Astrocyte (in vitro differentiated cells and primary cell): ENCODE results near the gene CAPSL.
"Not testable (repeated sequence)": the region's sequence is repeated elsewhere in the genome, so short reads cannot be mapped to it uniquely, and the experiment has no call there.

Experiments
- EZH2 ChIP-seq: IDR thresholded peaks from 2 replicates; pipeline ENCODE4 v1.6.1; 2012; ENCODE audit warnings: mild to moderate bottlenecking, low read length, inconsistent platforms; ENCODE audit not compliant: insufficient read depth
- TF ChIP-seq, protein P1 (sequence below): IDR thresholded peaks from 2 replicates; pipeline ENCODE4 v1.5.1; 2011; ENCODE audit warnings: low read depth, mild to moderate bottlenecking, inconsistent platforms, low read length, moderate library complexity; ENCODE audit not compliant: insufficient read depth

DNA sequence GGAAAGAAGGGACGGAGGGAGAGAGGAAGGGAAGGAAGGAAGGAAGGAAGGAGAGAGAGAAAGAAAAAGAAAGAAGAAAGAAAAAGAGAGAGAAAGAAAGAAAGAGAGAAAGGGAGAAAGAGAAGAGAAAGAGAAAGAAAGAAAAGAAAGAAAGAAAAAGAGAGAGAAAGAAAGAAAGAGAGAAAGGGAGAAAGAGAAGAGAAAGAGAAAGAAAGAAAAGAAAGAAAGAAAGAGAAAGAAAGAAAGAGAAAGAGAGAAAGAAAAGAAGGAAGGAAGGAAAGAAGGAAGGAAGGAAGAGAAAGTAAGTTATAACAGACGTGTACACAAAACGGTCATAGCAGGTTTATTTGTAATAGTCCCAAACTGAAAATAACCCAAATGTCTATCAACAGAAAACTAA lies 38.4 kb upstream of the CAPSL start:
- TF ChIP-seq, protein P1, sequence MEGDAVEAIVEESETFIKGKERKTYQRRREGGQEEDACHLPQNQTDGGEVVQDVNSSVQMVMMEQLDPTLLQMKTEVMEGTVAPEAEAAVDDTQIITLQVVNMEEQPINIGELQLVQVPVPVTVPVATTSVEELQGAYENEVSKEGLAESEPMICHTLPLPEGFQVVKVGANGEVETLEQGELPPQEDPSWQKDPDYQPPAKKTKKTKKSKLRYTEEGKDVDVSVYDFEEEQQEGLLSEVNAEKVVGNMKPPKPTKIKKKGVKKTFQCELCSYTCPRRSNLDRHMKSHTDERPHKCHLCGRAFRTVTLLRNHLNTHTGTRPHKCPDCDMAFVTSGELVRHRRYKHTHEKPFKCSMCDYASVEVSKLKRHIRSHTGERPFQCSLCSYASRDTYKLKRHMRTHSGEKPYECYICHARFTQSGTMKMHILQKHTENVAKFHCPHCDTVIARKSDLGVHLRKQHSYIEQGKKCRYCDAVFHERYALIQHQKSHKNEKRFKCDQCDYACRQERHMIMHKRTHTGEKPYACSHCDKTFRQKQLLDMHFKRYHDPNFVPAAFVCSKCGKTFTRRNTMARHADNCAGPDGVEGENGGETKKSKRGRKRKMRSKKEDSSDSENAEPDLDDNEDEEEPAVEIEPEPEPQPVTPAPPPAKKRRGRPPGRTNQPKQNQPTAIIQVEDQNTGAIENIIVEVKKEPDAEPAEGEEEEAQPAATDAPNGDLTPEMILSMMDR = not testable (repeated sequence)
- not testable (repeated sequence) for TF ChIP-seq EZH2
